Adrenal gland (tissue), 12 donors: ENCODE results near the gene ITIH4. TPM values are rescaled to one million over a fixed set of nuclear protein-coding genes. Genes with fewer than 3 reads are reported as not detected.

Source experiments
- DNase-seq, 7 donors: peaks; one replicate each; pipeline ENCODE4 v3.0.0-alpha.2; 2019 to 2020
- H3K27ac ChIP-seq, 5 donors: fragments of 200-600 bp; sonication (generic) in 4 of 5; 1 replicate in 3 of 5; 2 replicates in 2 of 5; pipeline versions ENCODE4 v1.5.1 to v1.8.0; 2016 to 2020; ENCODE audit warnings: mild to moderate bottlenecking in 1 of 5
- H3K27me3 ChIP-seq: fragments of 200-600 bp; 2 replicates; pipeline ENCODE4 v1.8.0; 2021
- H3K36me3 ChIP-seq, 2 donors: fragments of 200-600 bp; replicated peaks in 1 of 2; 1 replicate in 1 of 2; 2 replicates in 1 of 2; pipeline versions ENCODE4 v1.5.1 to v1.8.0; 2018 to 2022
- H3K4me1 ChIP-seq, 2 donors: fragments of 200-600 bp; replicated peaks in 1 of 2; 1 replicate in 1 of 2; 2 replicates in 1 of 2; pipeline versions ENCODE4 v1.5.1 to v1.8.0; 2018 to 2021
- H3K4me3 ChIP-seq, 4 donors: fragments of 200-600 bp; sonication (generic) in 3 of 4; one replicate each; pipeline ENCODE4 v1.5.1; 2016 to 2018
- H3K9me3 ChIP-seq, 3 donors: fragments of 200-600 bp; sonication (generic) in 1 of 3; replicated peaks in 1 of 3; 1 replicate in 2 of 3; 2 replicates in 1 of 3; pipeline versions ENCODE4 v1.5.1 to v1.8.0; 2016 to 2021
- CTCF ChIP-seq, 6 experiments: fragments of 450-650 bp in 4 of 6; fragments of 200-600 bp in 2 of 6; sonication (generic) in 1 of 6; IDR thresholded peaks; 1 replicate in 5 of 6; 2 replicates in 1 of 6; pipeline versions ENCODE4 v1.5.1 to v1.8.0; 2016 to 2021; ENCODE audit warnings: antibody characterized with exemption in 6 of 6, mild to moderate bottlenecking in 2 of 6, moderate library complexity in 1 of 6
- POLR2A ChIP-seq, 2 donors: fragments of 450-650 bp; IDR thresholded peaks; one replicate each; pipeline ENCODE4 v1.6.1; 2017; ENCODE audit warnings: antibody characterized with exemption in 2 of 2, mild to moderate bottlenecking in 2 of 2, moderate library complexity in 1 of 2
- WGBS, 4 donors: extraction: QIAGEN DNeasy Blood & Tissue Kit in 2 of 4; methylation state at CpG; one replicate each; pipeline versions ENCODE4 v1.1.5 to v1.1.7; 2013 to 2017; 5-methylcytosine and 5-hydroxymethylcytosine counted together
- intact Hi-C, 2 donors: fragments of 100-400 bp; cut with DNase I; formaldehyde crosslinking; loops; one replicate each; pipeline versions ENCODE4 v1.14.1 to v1.15.0; 2022 to 2023
- polyA plus RNA-seq, 3 donors: library from polyadenylated mRNA; stranded (reverse); fragments of 200-250 nt in 2 of 3; fragments of 350-450 nt in 1 of 3; fragmentation: Illumina TruSeq in 1 of 3; extraction: RNeasy Lipid Tissue Mini Kit (QIAGEN cat#74804) in 1 of 3; gene quantifications; one replicate each; pipeline ENCODE4 v1.2.3, GENCODE V29; 2013 to 2014
- total RNA-seq, 9 donors: library from RNA; depleted of rRNA in 4 of 9; stranded (reverse); fragments of >200 nt in 4 of 9; fragments of 120-200 nt in 1 of 9; fragmentation: NEBNext Ultra II Directional in 1 of 9; extraction: Animal tissue kit (Norgen Biotek cat#: 25700) in 1 of 9; gene quantifications; one replicate each; pipeline versions ENCODE4 v1.1.0 to v1.2.4, GENCODE V29; 2013 to 2023
- donor health status: healthy with polysubstance abuse.
- donor health status: Bipolar disorder and iron deficiency.
- donor health status: DM: yes; HTN: yes; CAD: no.
- donor health status: DM: no; HTN: no; CAD: no.
- donor health status: DM: no; HTN: no; CAD: no.
- donor health status: DM: yes; HTN: yes; CAD: no.

ITIH4 gene
- total and polyA plus RNA-seq, 12 donors = 6.4 to 221 (median 45.5) TPM

- no peak for DNase-seq
- H3K36me3 ChIP-seq = peaks cover 0 to 3% of the 10 kb centered on the region in 2 donors
- H3K9me3 ChIP-seq = no peaks in the 10 kb centered on the region
- H3K27ac ChIP-seq = no peak overlapping the region
- H3K4me1 ChIP-seq = no peaks in the 10 kb centered on the region
- TF ChIP-seq CTCF (IDR thresholded peaks at IDR 0.05) (no peak), POLR2A (IDR thresholded peaks at IDR 0.05) (no peak)
- 85 to 91% (median 90%) methylated on average over 5 of the region's 5 CpGs for WGBS, 4 donors
- intact Hi-C loops = no loop called here
- H3K4me3 ChIP-seq = no peak overlapping the region
- H3K27me3 ChIP-seq = no peaks in the 10 kb centered on the region
These were observed 8.1 kb downstream of the ITIH4 start for GRCh38 chr3:52822363-52822762.

- no peaks in the 10 kb centered on the region for H3K9me3 ChIP-seq
- intact Hi-C loops = no loop called here
- WGBS, 4 donors = 61 to 96% (median 68%) methylated on average over 5 to 11 of the region's 11 CpGs
- H3K4me3 ChIP-seq = no peak overlapping the region
- no peak overlapping the region for H3K27ac ChIP-seq
- H3K4me1 ChIP-seq = no peaks in the 10 kb centered on the region
- no peaks in the 10 kb centered on the region for H3K27me3 ChIP-seq
- TF ChIP-seq CTCF (IDR thresholded peaks at IDR 0.05) (peak; percentile 11 to 39 (median 31)), POLR2A (IDR thresholded peaks at IDR 0.05) (no peak)
- no peak for DNase-seq
- peaks cover 0 to 3% of the 10 kb centered on the region in 2 donors for H3K36me3 ChIP-seq
These were observed 9.7 kb downstream of the ITIH4 start for GRCh38 chr3:52820736-52821135.

- TF ChIP-seq CTCF (IDR thresholded peaks at IDR 0.05) (no peak), POLR2A (IDR thresholded peaks at IDR 0.05) (no peak)
- Histone ChIP-seq H3K36me3 (peaks cover 0 to 3% of the 10 kb centered on the region in 2 donors), H3K4me1 (no peaks in the 10 kb centered on the region), H3K27ac (no peak overlapping the region), H3K27me3 (no peaks in the 10 kb centered on the region), H3K9me3 (no peaks in the 10 kb centered on the region), H3K4me3 (no peak overlapping the region)
- WGBS, 4 donors = 86 to 100% (median 94%) methylated on average over 1 to 2 of the region's 2 CpGs
- no peak for DNase-seq
- intact Hi-C loops = no loop called here
These were observed 10.5 kb downstream of the ITIH4 start for GRCh38 chr3:52819936-52820335.

- Histone ChIP-seq H3K9me3 (no peaks in the 10 kb centered on the region), H3K36me3 (peaks cover 0 to 3% of the 10 kb centered on the region in 2 donors), H3K27me3 (no peaks in the 10 kb centered on the region), H3K4me3 (no peak overlapping the region), H3K27ac (no peak overlapping the region), H3K4me1 (no peaks in the 10 kb centered on the region)
- intact Hi-C loops = no loop called here
- TF ChIP-seq CTCF (IDR thresholded peaks at IDR 0.05) (no peak), POLR2A (IDR thresholded peaks at IDR 0.05) (no peak)
- WGBS, 4 donors = 89 to 100% (median 96%) methylated on average over 1 to 7 of the region's 7 CpGs
- no peak for DNase-seq
These were observed 12.6 kb downstream of the ITIH4 start for GRCh38 chr3:52817860-52818259.
